Activated CD4-positive, alpha-beta memory T cell treated with anti-CD3 and anti-CD28 coated beads for 36 hours (primary cell): ENCODE results near the gene WNT2B. TPM values are rescaled to one million over a fixed set of nuclear protein-coding genes. Genes with fewer than 3 reads are reported as not detected.

Experiments used
- CTCF ChIA-PET: fragments of 350-600 bp; sonication (Branson Sonifier 250); formaldehyde crosslinking; loops from one replicate; lab custom pipeline; 2021; ENCODE audit warnings: antibody characterized with exemption, inconsistent platforms; lab: Charles Lee
- POLR2A ChIA-PET: fragments of 350-600 bp; sonication (Branson Sonifier 250); formaldehyde crosslinking; loops from one replicate; lab custom pipeline; 2021; ENCODE audit warnings: antibody characterized with exemption; lab: Charles Lee
- DNase-seq: peaks from one replicate; pipeline ENCODE4 v3.0.0-alpha.2; 2020
- H3K27ac Mint-ChIP-seq: one replicate; pipeline ENCODE4 v1.8.0; 2021; ENCODE audit warnings: mixed read lengths
- H3K27me3 Mint-ChIP-seq: one replicate; pipeline ENCODE4 v1.8.0; 2021; ENCODE audit warnings: mixed read lengths
- H3K36me3 Mint-ChIP-seq: one replicate; pipeline ENCODE4 v1.8.0; 2021; ENCODE audit warnings: mixed read lengths
- H3K4me1 Mint-ChIP-seq: one replicate; pipeline ENCODE4 v1.8.0; 2021; ENCODE audit warnings: low read depth, mixed read lengths
- H3K4me3 Mint-ChIP-seq: one replicate; pipeline ENCODE4 v1.8.0; 2021; ENCODE audit warnings: mild to moderate bottlenecking, mixed read lengths
- H3K9me3 Mint-ChIP-seq: one replicate; pipeline ENCODE4 v1.8.0; 2021; ENCODE audit warnings: mixed read lengths
- intact Hi-C: fragments of 100-400 bp; cut with micrococcal nuclease; formaldehyde crosslinking; loops from one replicate; pipeline ENCODE4 v1.15.1; 2023
- total RNA-seq, 2 experiments: library from RNA; stranded (reverse); gene quantifications; one replicate each; pipeline ENCODE4 v1.2.3, GENCODE V29; 2021

WNT2B gene
- total RNA-seq, 2 experiments from 2014 or later, result 0.05 to 0.15 TPM

- Mint-ChIP-seq H3K36me3 (no peaks in the 10 kb centered on the region), H3K4me1 (no peaks in the 10 kb centered on the region), H3K9me3 (no peaks in the 10 kb centered on the region), H3K4me3 (no peak overlapping the region), H3K27ac (no peak overlapping the region), H3K27me3 (no peaks in the 10 kb centered on the region)
- ChIA-PET CTCF (interaction anchor here (1.4 kb wide), 1 partner anchor 13 kb away, joined by 5 read pairs; no protein-coding TSS in a partner anchor), POLR2A (no interaction called here)
- intact Hi-C loops, result no loop called here
- DNase-seq, result no peak
Measured at GRCh38 chr1:112515311-112516009, 6.7 kb downstream of the WNT2B start.

GRCh38 chr1:112516141-112516540, 7.4 kb downstream of the WNT2B start:
- H3K4me1 Mint-ChIP-seq, result no peaks in the 10 kb centered on the region
- no peaks in the 10 kb centered on the region for H3K27me3 Mint-ChIP-seq
- ChIA-PET POLR2A (no interaction called here), CTCF (no interaction called here)
- no peaks in the 10 kb centered on the region for H3K36me3 Mint-ChIP-seq
- H3K27ac Mint-ChIP-seq, result no peak overlapping the region
- no peak for DNase-seq
- intact Hi-C loops, result no loop called here
- no peak overlapping the region for H3K4me3 Mint-ChIP-seq
- H3K9me3 Mint-ChIP-seq, result no peaks in the 10 kb centered on the region

GRCh38 chr1:112517231-112517630, 8.5 kb downstream of the WNT2B start:
- Mint-ChIP-seq H3K36me3 (no peaks in the 10 kb centered on the region), H3K27ac (no peak overlapping the region), H3K9me3 (no peaks in the 10 kb centered on the region), H3K4me3 (no peak overlapping the region), H3K27me3 (no peaks in the 10 kb centered on the region), H3K4me1 (no peaks in the 10 kb centered on the region)
- POLR2A ChIA-PET, result no interaction called here
- CTCF ChIA-PET, result interaction anchor here (1.2 kb wide), 1 partner anchor 15 kb away, joined by 4 read pairs; no protein-coding TSS in a partner anchor
- intact Hi-C loops, result no loop called here
- DNase-seq, result no peak

- DNase-seq, result no peak
- intact Hi-C loops, result no loop called here
- H3K4me1 Mint-ChIP-seq, result no peaks in the 10 kb centered on the region
- no peaks in the 10 kb centered on the region for H3K27me3 Mint-ChIP-seq
- no peak overlapping the region for H3K4me3 Mint-ChIP-seq
- no peaks in the 10 kb centered on the region for H3K36me3 Mint-ChIP-seq
- CTCF ChIA-PET, result interaction anchor here (1.2 kb wide), 1 partner anchor 16 kb away, joined by 4 read pairs; no protein-coding TSS in a partner anchor
- H3K27ac Mint-ChIP-seq, result no peak overlapping the region
- POLR2A ChIA-PET, result no interaction called here
- no peaks in the 10 kb centered on the region for H3K9me3 Mint-ChIP-seq
Measured at GRCh38 chr1:112517646-112518045, 8.9 kb downstream of the WNT2B start.

DNA sequence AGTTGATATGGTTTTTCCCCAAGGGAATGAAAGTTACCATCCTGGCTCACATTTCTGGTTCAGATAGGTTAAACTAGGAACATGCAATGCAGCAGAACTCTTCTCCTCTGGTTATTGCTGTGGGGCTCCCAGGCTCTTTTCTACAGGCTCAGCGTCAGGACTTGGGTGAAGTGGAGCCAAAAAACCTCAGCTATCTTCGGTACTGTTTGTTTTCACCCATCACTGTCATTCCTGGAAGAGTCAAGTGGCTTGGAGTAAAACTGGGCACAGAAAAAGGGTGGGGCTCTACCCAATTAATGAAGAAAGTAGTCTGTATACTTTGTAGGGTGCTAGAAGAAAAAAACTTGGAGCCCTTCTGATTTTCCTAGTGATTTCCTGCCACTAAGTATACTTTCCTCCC, 9.4 kb downstream of the WNT2B start:
- intact Hi-C loops, result no loop called here
- H3K4me1 Mint-ChIP-seq, result no peaks in the 10 kb centered on the region
- no peak overlapping the region for H3K27ac Mint-ChIP-seq
- no peak for DNase-seq
- no peaks in the 10 kb centered on the region for H3K36me3 Mint-ChIP-seq
- no peaks in the 10 kb centered on the region for H3K27me3 Mint-ChIP-seq
- no peaks in the 10 kb centered on the region for H3K9me3 Mint-ChIP-seq
- H3K4me3 Mint-ChIP-seq, result no peak overlapping the region
- ChIA-PET CTCF (no interaction called here), POLR2A (no interaction called here)

- Mint-ChIP-seq H3K4me1 (no peaks in the 10 kb centered on the region), H3K27me3 (no peaks in the 10 kb centered on the region), H3K36me3 (no peaks in the 10 kb centered on the region), H3K9me3 (no peaks in the 10 kb centered on the region), H3K27ac (no peak overlapping the region), H3K4me3 (no peak overlapping the region)
- CTCF ChIA-PET, result no interaction called here
- intact Hi-C loops, result no loop called here
- POLR2A ChIA-PET, result no interaction called here
- no peak for DNase-seq
Measured at GRCh38 chr1:112520166-112520565, 11.4 kb downstream of the WNT2B start.

DNA sequence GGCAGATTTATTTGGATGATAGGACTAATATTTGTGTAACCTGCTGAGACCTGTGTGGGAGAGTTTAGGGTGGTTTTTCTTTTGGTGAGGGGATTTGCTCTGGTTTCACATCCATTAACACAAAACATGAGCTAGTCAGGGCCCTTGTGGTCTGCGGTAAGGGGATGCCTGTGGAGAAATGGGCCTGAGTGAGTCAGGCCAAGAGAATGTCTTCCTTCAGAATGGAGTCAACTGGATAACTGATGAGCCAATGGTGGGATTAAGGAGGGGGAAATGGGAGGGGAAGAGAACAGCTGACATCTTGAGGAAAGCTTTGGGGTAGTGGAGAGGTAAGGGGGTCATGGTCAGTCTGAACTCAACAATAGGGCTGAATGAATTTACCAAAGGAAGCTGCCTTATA, 13.9 kb downstream of the WNT2B start:
- intact Hi-C loops, result no loop called here
- no peak overlapping the region for H3K4me3 Mint-ChIP-seq
- peaks cover 3% of the 10 kb centered on the region for H3K36me3 Mint-ChIP-seq
- POLR2A ChIA-PET, result no interaction called here
- CTCF ChIA-PET, result interaction anchor here (1.3 kb wide), 1 partner anchor 10 kb away, joined by 3 read pairs; no protein-coding TSS in a partner anchor
- H3K9me3 Mint-ChIP-seq, result no peaks in the 10 kb centered on the region
- DNase-seq, result no peak
- no peaks in the 10 kb centered on the region for H3K27me3 Mint-ChIP-seq
- no peak overlapping the region for H3K27ac Mint-ChIP-seq
- no peaks in the 10 kb centered on the region for H3K4me1 Mint-ChIP-seq

- DNase-seq, result no peak
- intact Hi-C loops, result no loop called here
- ChIA-PET CTCF (no interaction called here), POLR2A (no interaction called here)
- Mint-ChIP-seq H3K36me3 (peaks cover 6% of the 10 kb centered on the region), H3K9me3 (no peaks in the 10 kb centered on the region), H3K4me1 (no peaks in the 10 kb centered on the region), H3K27ac (no peak overlapping the region), H3K27me3 (no peaks in the 10 kb centered on the region), H3K4me3 (no peak overlapping the region)
Measured at GRCh38 chr1:112524251-112524650, 15.5 kb downstream of the WNT2B start.

GRCh38 chr1:112524986-112525385, 16.2 kb downstream of the WNT2B start:
- ChIA-PET POLR2A (no interaction called here), CTCF (no interaction called here)
- Mint-ChIP-seq H3K36me3 (peaks cover 6% of the 10 kb centered on the region), H3K4me1 (no peaks in the 10 kb centered on the region), H3K9me3 (no peaks in the 10 kb centered on the region), H3K27ac (no peak overlapping the region), H3K4me3 (no peak overlapping the region), H3K27me3 (no peaks in the 10 kb centered on the region)
- DNase-seq, result no peak
- intact Hi-C loops, result no loop called here

DNA sequence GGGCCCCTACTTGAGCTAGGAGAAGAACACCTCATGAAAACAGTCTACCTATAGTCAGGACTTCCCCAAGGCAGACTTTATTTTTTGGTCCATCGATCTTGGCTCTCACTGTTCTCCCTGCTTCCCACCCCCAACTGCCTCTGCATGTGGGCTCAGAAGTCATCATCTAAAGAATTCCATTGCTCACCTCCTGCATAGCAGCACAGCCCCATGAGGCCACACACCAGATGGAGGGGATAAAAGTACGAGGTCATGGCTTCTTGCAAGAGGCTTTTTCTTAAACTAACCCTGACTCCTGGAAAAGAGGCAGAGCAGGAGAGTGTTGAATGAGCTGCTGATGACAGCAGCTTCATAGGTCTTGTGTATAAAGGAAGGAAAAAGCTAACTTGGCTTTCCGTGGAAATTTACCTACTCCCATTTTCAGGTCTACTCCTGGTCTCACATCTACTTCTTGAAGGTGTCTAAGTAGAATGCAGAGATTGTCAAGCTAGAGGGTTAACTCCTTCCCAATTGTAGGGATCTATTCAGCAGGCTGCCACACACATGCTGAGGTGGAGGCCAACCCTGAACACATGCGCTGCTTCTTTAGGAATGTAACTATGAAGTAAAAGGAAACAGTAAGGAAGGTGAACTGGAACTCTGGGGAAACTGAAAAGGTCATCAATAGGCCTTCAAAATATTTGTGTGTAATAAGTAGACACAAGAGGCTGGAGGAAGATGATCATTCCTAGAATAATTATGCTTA, 18.7 kb downstream of the WNT2B start:
- Mint-ChIP-seq H3K27me3 (no peaks in the 10 kb centered on the region), H3K36me3 (peaks cover 6% of the 10 kb centered on the region), H3K4me3 (no peak overlapping the region), H3K9me3 (no peaks in the 10 kb centered on the region), H3K4me1 (no peaks in the 10 kb centered on the region), H3K27ac (no peak overlapping the region)
- POLR2A ChIA-PET, result no interaction called here
- CTCF ChIA-PET, result interaction anchor here (0.7 kb wide), 1 partner anchor 563 kb away, joined by 3 read pairs; no protein-coding TSS in a partner anchor
- intact Hi-C loops, result no loop called here
- DNase-seq, result no peak

- ChIA-PET CTCF (no interaction called here), POLR2A (no interaction called here)
- Mint-ChIP-seq H3K36me3 (peaks cover 6% of the 10 kb centered on the region), H3K9me3 (no peaks in the 10 kb centered on the region), H3K27ac (no peak overlapping the region), H3K4me3 (no peak overlapping the region), H3K27me3 (no peaks in the 10 kb centered on the region), H3K4me1 (no peaks in the 10 kb centered on the region)
- intact Hi-C loops, result no loop called here
- no peak for DNase-seq
Measured at GRCh38 chr1:112528076-112528475, 19.3 kb downstream of the WNT2B start.

GRCh38 chr1:112529301-112529700, 20.5 kb downstream of the WNT2B start:
- CTCF ChIA-PET, result interaction anchor here (0.7 kb wide), 1 partner anchor 138 kb away, joined by 3 read pairs; no protein-coding TSS in a partner anchor
- H3K9me3 Mint-ChIP-seq, result no peaks in the 10 kb centered on the region
- H3K27me3 Mint-ChIP-seq, result no peaks in the 10 kb centered on the region

More at GRCh38 chr1:112529301-112529700, 20.5 kb downstream of the WNT2B start:
- H3K27ac Mint-ChIP-seq, result no peak overlapping the region
- POLR2A ChIA-PET, result no interaction called here
- no peaks in the 10 kb centered on the region for H3K4me1 Mint-ChIP-seq
- intact Hi-C loops, result no loop called here
- peaks cover 6% of the 10 kb centered on the region for H3K36me3 Mint-ChIP-seq
- H3K4me3 Mint-ChIP-seq, result no peak overlapping the region
- no peak for DNase-seq
